ENCODE data around the gene MBTPS1.

DNA sequence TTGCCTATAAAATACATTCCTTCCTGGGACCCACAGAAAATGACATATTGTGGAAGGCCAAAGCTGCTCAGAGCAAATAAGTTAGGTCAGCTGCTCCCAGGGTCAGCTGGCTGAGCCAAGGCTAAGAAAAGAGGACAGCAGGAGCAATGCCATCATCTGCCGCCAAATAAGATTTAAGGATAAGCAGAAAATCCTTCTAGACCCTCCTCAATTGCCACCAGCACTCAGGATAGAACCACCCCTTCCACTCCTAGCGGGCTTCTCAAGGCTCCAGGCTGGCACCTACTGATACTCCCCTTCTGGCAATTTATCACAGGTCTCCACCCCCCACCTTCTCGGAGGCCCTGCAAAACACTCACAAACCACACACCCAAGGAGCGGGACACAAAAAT is 22.9 kb downstream of the MBTPS1 start:
- TF ChIP-seq, protein P1, sequence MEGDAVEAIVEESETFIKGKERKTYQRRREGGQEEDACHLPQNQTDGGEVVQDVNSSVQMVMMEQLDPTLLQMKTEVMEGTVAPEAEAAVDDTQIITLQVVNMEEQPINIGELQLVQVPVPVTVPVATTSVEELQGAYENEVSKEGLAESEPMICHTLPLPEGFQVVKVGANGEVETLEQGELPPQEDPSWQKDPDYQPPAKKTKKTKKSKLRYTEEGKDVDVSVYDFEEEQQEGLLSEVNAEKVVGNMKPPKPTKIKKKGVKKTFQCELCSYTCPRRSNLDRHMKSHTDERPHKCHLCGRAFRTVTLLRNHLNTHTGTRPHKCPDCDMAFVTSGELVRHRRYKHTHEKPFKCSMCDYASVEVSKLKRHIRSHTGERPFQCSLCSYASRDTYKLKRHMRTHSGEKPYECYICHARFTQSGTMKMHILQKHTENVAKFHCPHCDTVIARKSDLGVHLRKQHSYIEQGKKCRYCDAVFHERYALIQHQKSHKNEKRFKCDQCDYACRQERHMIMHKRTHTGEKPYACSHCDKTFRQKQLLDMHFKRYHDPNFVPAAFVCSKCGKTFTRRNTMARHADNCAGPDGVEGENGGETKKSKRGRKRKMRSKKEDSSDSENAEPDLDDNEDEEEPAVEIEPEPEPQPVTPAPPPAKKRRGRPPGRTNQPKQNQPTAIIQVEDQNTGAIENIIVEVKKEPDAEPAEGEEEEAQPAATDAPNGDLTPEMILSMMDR (IDR thresholded peaks at IDR 0.05), result no peak
- no peak for TF ChIP-seq POLR2AphosphoS5 (IDR thresholded peaks at IDR 0.05)
